WTC11 (cell line): ENCODE data around the gene RAB24. TPM values are rescaled to one million over a fixed set of nuclear protein-coding genes. Genes with fewer than 3 reads are reported as not detected.

ENCODE experiments used
- ATAC-seq: fragments of 200-7000 bp; cut with Tn5 transposase; 2 replicates; pipeline ENCODE4 v1.10.0; 2021; ENCODE audit warnings: mild to moderate bottlenecking, moderate library complexity
- CTCF ChIA-PET: fragments of 300-600 bp; sonication (Branson Sonifier 250); formaldehyde crosslinking; loops from one replicate; lab custom pipeline; 2021; ENCODE audit warnings: antibody characterized with exemption; lab: Charles Lee
- POLR2A ChIA-PET: fragments of 350-600 bp; sonication (Branson Sonifier 250); formaldehyde crosslinking; loops from one replicate; lab custom pipeline; 2021; ENCODE audit warnings: antibody characterized with exemption; lab: Charles Lee
- DNase-seq: peaks from one replicate; pipeline ENCODE4 v3.0.0; 2021; ENCODE audit warnings: low spot score
- H3K27ac Mint-ChIP-seq: 2 replicates; pipeline ENCODE4 v1.8.0; 2021; ENCODE audit warnings: mixed read lengths
- H3K27me3 Mint-ChIP-seq: 2 replicates; pipeline ENCODE4 v1.8.0; 2021; ENCODE audit warnings: low read depth, mild to moderate bottlenecking, moderate library complexity, mixed read lengths
- H3K36me3 Mint-ChIP-seq: 2 replicates; pipeline ENCODE4 v1.8.0; 2021; ENCODE audit warnings: mixed read lengths
- H3K4me1 Mint-ChIP-seq: 2 replicates; pipeline ENCODE4 v1.8.0; 2022; ENCODE audit warnings: mixed read lengths
- H3K4me3 Mint-ChIP-seq: 2 replicates; pipeline ENCODE4 v1.8.0; 2021; ENCODE audit warnings: mild to moderate bottlenecking, moderate library complexity, mixed read lengths
- H3K9me3 Mint-ChIP-seq: 2 replicates; pipeline ENCODE4 v1.8.0; 2021; ENCODE audit warnings: mixed read lengths
- CBFB ChIP-seq: sonication (generic); formaldehyde crosslinking; IDR thresholded peaks from 2 replicates; pipeline ENCODE4 v1.8.1; 2022; ENCODE audit warnings: mild to moderate bottlenecking, low read depth, missing genetic modification reagents
- CTCF ChIP-seq: fragments of 200-600 bp; IDR thresholded peaks from 2 replicates; pipeline ENCODE4 v1.8.0; 2022; ENCODE audit warnings: antibody characterized with exemption
- ERG ChIP-seq: fragments of 250-450 bp; sonication (Bioruptor Pico); IDR thresholded peaks from 2 replicates; pipeline ENCODE4 v1.8.0; 2021; ENCODE audit warnings: mild to moderate bottlenecking
- MLX ChIP-seq: sonication (generic); formaldehyde crosslinking; IDR thresholded peaks from 2 replicates; pipeline ENCODE4 v1.8.1; 2023; ENCODE audit warnings: mild to moderate bottlenecking, missing genetic modification reagents, moderate library complexity
- MXD4 ChIP-seq: fragments of 250-450 bp; sonication (Bioruptor Pico); IDR thresholded peaks from 2 replicates; pipeline ENCODE4 v1.8.0; 2021; ENCODE audit warnings: mild to moderate bottlenecking, moderate library complexity, borderline replicate concordance
- ZBTB43 ChIP-seq: sonication (generic); formaldehyde crosslinking; IDR thresholded peaks from 2 replicates; pipeline ENCODE4 v1.8.1; 2023; ENCODE audit warnings: mild to moderate bottlenecking, missing genetic modification reagents
- ZNF396 ChIP-seq: fragments of 250-450 bp; sonication (Bioruptor Pico); IDR thresholded peaks from 2 replicates; pipeline ENCODE4 v1.8.0; 2021; ENCODE audit warnings: mild to moderate bottlenecking, moderate library complexity, borderline replicate concordance
- total RNA-seq: library from RNA; stranded (reverse); gene quantifications from 3 replicates; pipeline ENCODE4 v1.2.3, GENCODE V29; 2021
- TF ChIP-seq, protein P1 (sequence below): sonication (generic); formaldehyde crosslinking; IDR thresholded peaks from 2 replicates; pipeline ENCODE4 v1.8.0; 2022; ENCODE audit warnings: mild to moderate bottlenecking, missing genetic modification reagents
- TF ChIP-seq, protein P2 (sequence below): sonication (generic); formaldehyde crosslinking; IDR thresholded peaks from 2 replicates; pipeline ENCODE4 v1.8.0; 2022; ENCODE audit warnings: missing genetic modification reagents
- TF ChIP-seq, protein P3 (sequence below): fragments of 250-450 bp; sonication (Bioruptor Pico); IDR thresholded peaks from 2 replicates; pipeline ENCODE4 v1.9.0; 2021; ENCODE audit warnings: mild to moderate bottlenecking, borderline replicate concordance
- TF ChIP-seq, protein P4 (sequence below): sonication (generic); formaldehyde crosslinking; IDR thresholded peaks from 2 replicates; pipeline ENCODE4 v1.8.0; 2023; ENCODE audit warnings: missing genetic modification reagents, mild to moderate bottlenecking, borderline replicate concordance

Gene RAB24
- total RNA-seq, 1 experiment from 2014 or later: 37.0 TPM

- peak; percentile 57 for ATAC-seq
- no peaks in the 10 kb centered on the region for H3K27me3 Mint-ChIP-seq
- H3K9me3 Mint-ChIP-seq: peaks cover 6% of the 10 kb centered on the region; the same call in 1 of the 2 replicates
- POLR2A ChIA-PET: no interaction called here
- peaks cover 11% of the 10 kb centered on the region for H3K4me1 Mint-ChIP-seq
- CTCF ChIA-PET: interaction anchor here (0.6 to 3.8 kb wide), 34 partner anchors 8 to 289 kb away, joined by 3 to 55 read pairs (median 4); partner anchors contain the start of genes FGFR4, GRK6, LMAN2 and PRELID1
- peak overlapping the region; percentile 17; the same call in 1 of the 2 replicates for H3K4me3 Mint-ChIP-seq
- peak; percentile 83 for DNase-seq
- TF ChIP-seq CTCF (peak; percentile 72), ZNF396 (CRISPR knock-in tag) (no peak)
- TF ChIP-seq, protein P1, sequence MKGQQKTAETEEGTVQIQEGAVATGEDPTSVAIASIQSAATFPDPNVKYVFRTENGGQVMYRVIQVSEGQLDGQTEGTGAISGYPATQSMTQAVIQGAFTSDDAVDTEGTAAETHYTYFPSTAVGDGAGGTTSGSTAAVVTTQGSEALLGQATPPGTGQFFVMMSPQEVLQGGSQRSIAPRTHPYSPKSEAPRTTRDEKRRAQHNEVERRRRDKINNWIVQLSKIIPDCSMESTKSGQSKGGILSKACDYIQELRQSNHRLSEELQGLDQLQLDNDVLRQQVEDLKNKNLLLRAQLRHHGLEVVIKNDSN: no peak
- H3K27ac Mint-ChIP-seq: peak overlapping the region; percentile 70
- H3K36me3 Mint-ChIP-seq: peaks cover 7% of the 10 kb centered on the region
Observed at GRCh38 chr5:177317959-177318377, 14.4 kb upstream of the RAB24 start.

- no peak for ATAC-seq
- no peak for TF ChIP-seq CTCF
- TF ChIP-seq, protein P2, sequence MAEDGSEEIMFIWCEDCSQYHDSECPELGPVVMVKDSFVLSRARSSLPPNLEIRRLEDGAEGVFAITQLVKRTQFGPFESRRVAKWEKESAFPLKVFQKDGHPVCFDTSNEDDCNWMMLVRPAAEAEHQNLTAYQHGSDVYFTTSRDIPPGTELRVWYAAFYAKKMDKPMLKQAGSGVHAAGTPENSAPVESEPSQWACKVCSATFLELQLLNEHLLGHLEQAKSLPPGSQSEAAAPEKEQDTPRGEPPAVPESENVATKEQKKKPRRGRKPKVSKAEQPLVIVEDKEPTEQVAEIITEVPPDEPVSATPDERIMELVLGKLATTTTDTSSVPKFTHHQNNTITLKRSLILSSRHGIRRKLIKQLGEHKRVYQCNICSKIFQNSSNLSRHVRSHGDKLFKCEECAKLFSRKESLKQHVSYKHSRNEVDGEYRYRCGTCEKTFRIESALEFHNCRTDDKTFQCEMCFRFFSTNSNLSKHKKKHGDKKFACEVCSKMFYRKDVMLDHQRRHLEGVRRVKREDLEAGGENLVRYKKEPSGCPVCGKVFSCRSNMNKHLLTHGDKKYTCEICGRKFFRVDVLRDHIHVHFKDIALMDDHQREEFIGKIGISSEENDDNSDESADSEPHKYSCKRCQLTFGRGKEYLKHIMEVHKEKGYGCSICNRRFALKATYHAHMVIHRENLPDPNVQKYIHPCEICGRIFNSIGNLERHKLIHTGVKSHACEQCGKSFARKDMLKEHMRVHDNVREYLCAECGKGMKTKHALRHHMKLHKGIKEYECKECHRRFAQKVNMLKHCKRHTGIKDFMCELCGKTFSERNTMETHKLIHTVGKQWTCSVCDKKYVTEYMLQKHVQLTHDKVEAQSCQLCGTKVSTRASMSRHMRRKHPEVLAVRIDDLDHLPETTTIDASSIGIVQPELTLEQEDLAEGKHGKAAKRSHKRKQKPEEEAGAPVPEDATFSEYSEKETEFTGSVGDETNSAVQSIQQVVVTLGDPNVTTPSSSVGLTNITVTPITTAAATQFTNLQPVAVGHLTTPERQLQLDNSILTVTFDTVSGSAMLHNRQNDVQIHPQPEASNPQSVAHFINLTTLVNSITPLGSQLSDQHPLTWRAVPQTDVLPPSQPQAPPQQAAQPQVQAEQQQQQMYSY (CRISPR knock-in tag): no peak
- TF ChIP-seq, protein P3, sequence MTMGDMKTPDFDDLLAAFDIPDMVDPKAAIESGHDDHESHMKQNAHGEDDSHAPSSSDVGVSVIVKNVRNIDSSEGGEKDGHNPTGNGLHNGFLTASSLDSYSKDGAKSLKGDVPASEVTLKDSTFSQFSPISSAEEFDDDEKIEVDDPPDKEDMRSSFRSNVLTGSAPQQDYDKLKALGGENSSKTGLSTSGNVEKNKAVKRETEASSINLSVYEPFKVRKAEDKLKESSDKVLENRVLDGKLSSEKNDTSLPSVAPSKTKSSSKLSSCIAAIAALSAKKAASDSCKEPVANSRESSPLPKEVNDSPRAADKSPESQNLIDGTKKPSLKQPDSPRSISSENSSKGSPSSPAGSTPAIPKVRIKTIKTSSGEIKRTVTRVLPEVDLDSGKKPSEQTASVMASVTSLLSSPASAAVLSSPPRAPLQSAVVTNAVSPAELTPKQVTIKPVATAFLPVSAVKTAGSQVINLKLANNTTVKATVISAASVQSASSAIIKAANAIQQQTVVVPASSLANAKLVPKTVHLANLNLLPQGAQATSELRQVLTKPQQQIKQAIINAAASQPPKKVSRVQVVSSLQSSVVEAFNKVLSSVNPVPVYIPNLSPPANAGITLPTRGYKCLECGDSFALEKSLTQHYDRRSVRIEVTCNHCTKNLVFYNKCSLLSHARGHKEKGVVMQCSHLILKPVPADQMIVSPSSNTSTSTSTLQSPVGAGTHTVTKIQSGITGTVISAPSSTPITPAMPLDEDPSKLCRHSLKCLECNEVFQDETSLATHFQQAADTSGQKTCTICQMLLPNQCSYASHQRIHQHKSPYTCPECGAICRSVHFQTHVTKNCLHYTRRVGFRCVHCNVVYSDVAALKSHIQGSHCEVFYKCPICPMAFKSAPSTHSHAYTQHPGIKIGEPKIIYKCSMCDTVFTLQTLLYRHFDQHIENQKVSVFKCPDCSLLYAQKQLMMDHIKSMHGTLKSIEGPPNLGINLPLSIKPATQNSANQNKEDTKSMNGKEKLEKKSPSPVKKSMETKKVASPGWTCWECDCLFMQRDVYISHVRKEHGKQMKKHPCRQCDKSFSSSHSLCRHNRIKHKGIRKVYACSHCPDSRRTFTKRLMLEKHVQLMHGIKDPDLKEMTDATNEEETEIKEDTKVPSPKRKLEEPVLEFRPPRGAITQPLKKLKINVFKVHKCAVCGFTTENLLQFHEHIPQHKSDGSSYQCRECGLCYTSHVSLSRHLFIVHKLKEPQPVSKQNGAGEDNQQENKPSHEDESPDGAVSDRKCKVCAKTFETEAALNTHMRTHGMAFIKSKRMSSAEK: no peak
- no peak for TF ChIP-seq CBFB (CRISPR knock-in tag)
- no peak for TF ChIP-seq ERG
- no peak for TF ChIP-seq MLX (CRISPR knock-in tag)
- TF ChIP-seq ZBTB43: no peak
- TF ChIP-seq MXD4 (CRISPR knock-in tag): no peak
- TF ChIP-seq, protein P4, sequence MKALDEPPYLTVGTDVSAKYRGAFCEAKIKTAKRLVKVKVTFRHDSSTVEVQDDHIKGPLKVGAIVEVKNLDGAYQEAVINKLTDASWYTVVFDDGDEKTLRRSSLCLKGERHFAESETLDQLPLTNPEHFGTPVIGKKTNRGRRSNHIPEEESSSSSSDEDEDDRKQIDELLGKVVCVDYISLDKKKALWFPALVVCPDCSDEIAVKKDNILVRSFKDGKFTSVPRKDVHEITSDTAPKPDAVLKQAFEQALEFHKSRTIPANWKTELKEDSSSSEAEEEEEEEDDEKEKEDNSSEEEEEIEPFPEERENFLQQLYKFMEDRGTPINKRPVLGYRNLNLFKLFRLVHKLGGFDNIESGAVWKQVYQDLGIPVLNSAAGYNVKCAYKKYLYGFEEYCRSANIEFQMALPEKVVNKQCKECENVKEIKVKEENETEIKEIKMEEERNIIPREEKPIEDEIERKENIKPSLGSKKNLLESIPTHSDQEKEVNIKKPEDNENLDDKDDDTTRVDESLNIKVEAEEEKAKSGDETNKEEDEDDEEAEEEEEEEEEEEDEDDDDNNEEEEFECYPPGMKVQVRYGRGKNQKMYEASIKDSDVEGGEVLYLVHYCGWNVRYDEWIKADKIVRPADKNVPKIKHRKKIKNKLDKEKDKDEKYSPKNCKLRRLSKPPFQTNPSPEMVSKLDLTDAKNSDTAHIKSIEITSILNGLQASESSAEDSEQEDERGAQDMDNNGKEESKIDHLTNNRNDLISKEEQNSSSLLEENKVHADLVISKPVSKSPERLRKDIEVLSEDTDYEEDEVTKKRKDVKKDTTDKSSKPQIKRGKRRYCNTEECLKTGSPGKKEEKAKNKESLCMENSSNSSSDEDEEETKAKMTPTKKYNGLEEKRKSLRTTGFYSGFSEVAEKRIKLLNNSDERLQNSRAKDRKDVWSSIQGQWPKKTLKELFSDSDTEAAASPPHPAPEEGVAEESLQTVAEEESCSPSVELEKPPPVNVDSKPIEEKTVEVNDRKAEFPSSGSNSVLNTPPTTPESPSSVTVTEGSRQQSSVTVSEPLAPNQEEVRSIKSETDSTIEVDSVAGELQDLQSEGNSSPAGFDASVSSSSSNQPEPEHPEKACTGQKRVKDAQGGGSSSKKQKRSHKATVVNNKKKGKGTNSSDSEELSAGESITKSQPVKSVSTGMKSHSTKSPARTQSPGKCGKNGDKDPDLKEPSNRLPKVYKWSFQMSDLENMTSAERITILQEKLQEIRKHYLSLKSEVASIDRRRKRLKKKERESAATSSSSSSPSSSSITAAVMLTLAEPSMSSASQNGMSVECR (CRISPR knock-in tag): no peak
Observed at GRCh38 chr5:177316005-177316404, 12.5 kb upstream of the RAB24 start.

More at GRCh38 chr5:177316005-177316404, 12.5 kb upstream of the RAB24 start:
- Mint-ChIP-seq H3K27ac (no peak overlapping the region), H3K9me3 (peaks cover 6% of the 10 kb centered on the region; the same call in 1 of the 2 replicates), H3K4me3 (no peak overlapping the region), H3K36me3 (peaks cover 3% of the 10 kb centered on the region), H3K4me1 (peaks cover 17% of the 10 kb centered on the region), H3K27me3 (no peaks in the 10 kb centered on the region)
- no peak for DNase-seq
- ChIA-PET POLR2A (no interaction called here), CTCF (interaction anchor here (0.6 to 3.8 kb wide), 10 partner anchors 51 to 177 kb away, joined by 3 to 24 read pairs (median 4); no protein-coding TSS in a partner anchor)
